ENCODE measurements around the gene TPM3.
"Not testable (repeated sequence)": the region's sequence is repeated elsewhere in the genome, so short reads cannot be mapped to it uniquely, and the experiment has no call there.

The TPM3 gene

GRCh38 chr1:154205778-154206177 is 13.9 kb upstream of the TPM3 start:
- DNase-seq = not testable (repeated sequence)

- DNase-seq = no peak
These were observed 7.6 kb upstream of the TPM3 start for GRCh38 chr1:154199563-154199879.

GRCh38 chr1:154198756-154199562 is 7.1 kb upstream of the TPM3 start:
- peak; percentile 76 for DNase-seq

GRCh38 chr1:154193821-154194220 is 1.9 kb upstream of the TPM3 start:
- DNase-seq = no peak

GRCh38 chr1:154192476-154192875 is 576 bp upstream of the TPM3 start:
- no peak for DNase-seq

GRCh38 chr1:154190550-154190949 is 1.4 kb downstream of the TPM3 start:
- DNase-seq = no peak

GRCh38 chr1:154186852-154187501 is 4.9 kb downstream of the TPM3 start:
- DNase-seq = no peak

- peak; percentile 80 for DNase-seq
These were observed 5.7 kb downstream of the TPM3 start for GRCh38 chr1:154186177-154186576.

- peak; percentile 93 for DNase-seq
These were observed 8.6 kb downstream of the TPM3 start for GRCh38 chr1:154183046-154183915.

GRCh38 chr1:154182344-154183045 is 9.4 kb downstream of the TPM3 start:
- peak; percentile 82 for DNase-seq

GRCh38 chr1:154181944-154182343 is 10.0 kb downstream of the TPM3 start:
- no peak for DNase-seq

GRCh38 chr1:154179946-154180687 is 11.8 kb downstream of the TPM3 start:
- DNase-seq = peak; percentile 19

- no peak for DNase-seq
These were observed 12.7 kb downstream of the TPM3 start for GRCh38 chr1:154178911-154179811.

GRCh38 chr1:154178013-154178412 is 13.9 kb downstream of the TPM3 start:
- no peak for DNase-seq

GRCh38 chr1:154176337-154176736 is 15.6 kb downstream of the TPM3 start:
- DNase-seq = no peak

GRCh38 chr1:154174654-154175053 is 17.2 kb downstream of the TPM3 start:
- no peak for DNase-seq

- DNase-seq = no peak
These were observed 20.0 kb downstream of the TPM3 start for GRCh38 chr1:154171880-154172279.

- no peak for DNase-seq
These were observed 20.7 kb downstream of the TPM3 start for GRCh38 chr1:154171223-154171583.

GRCh38 chr1:154170547-154171222 is 21.2 kb downstream of the TPM3 start:
- no peak for DNase-seq

GRCh38 chr1:154167461-154167860 is 24.4 kb downstream of the TPM3 start:
- no peak for DNase-seq

- DNase-seq = no peak
These were observed 25.7 kb downstream of the TPM3 start for GRCh38 chr1:154166207-154166606.

Measured in CD4-positive, alpha-beta T cell treated with Interleukin-17A for 1 hour (primary cell).